SH-SY5Y (cell line): Measurements from ENCODE around the gene TET2.

Source experiments
- GATA2 ChIP-seq: IDR thresholded peaks from 2 replicates; pipeline ENCODE4 v1.6.1; 2011; ENCODE audit warnings: mild to moderate bottlenecking, low read depth, low read length
- GATA3 ChIP-seq: IDR thresholded peaks from 2 replicates; pipeline ENCODE4 v1.6.1; 2011; ENCODE audit warnings: low read depth, mild to moderate bottlenecking, low read length, moderate library complexity

- TF ChIP-seq GATA3 (no peak), GATA2 (no peak)
Measured at GRCh38 chr4:105306820-105307219, 160.1 kb downstream of the TET2 start.
